T-helper 17 cell (primary cell): ENCODE measurements around the gene PSIP1. TPM values are rescaled to one million over a fixed set of nuclear protein-coding genes. Genes with fewer than 3 reads are reported as not detected.

Experiments used
- ATAC-seq: fragments of 150-1000 bp; cut with Tn5 transposase; 2 replicates; pipeline ENCODE4 v1.10.0; 2021; ENCODE audit warnings: mild to moderate bottlenecking, moderate library complexity
- DNase-seq, 3 donors: peaks; one replicate each; pipeline versions ENCODE4 v3.0.0 to v3.0.0-alpha.2; 2020 to 2021
- H3K9me3 ChIP-seq: one replicate; pipeline ENCODE4 v1.7.0; 2013; ENCODE audit warnings: low read length, mild to moderate bottlenecking; ENCODE audit not compliant: control insufficient read depth, poor library complexity, severe bottlenecking
- H3K27ac Mint-ChIP-seq: one replicate; pipeline ENCODE4 v1.8.0; 2022; ENCODE audit warnings: mild to moderate bottlenecking, moderate library complexity, mixed read lengths
- H3K27me3 Mint-ChIP-seq: one replicate; pipeline ENCODE4 v1.8.0; 2022; ENCODE audit warnings: mixed read lengths
- H3K36me3 Mint-ChIP-seq: one replicate; pipeline ENCODE4 v1.8.0; 2022; ENCODE audit warnings: low read depth, mixed read lengths
- H3K4me1 Mint-ChIP-seq: one replicate; pipeline ENCODE4 v1.8.0; 2022; ENCODE audit warnings: mild to moderate bottlenecking, mixed read lengths
- H3K4me3 Mint-ChIP-seq: one replicate; pipeline ENCODE4 v1.8.0; 2022; ENCODE audit warnings: mild to moderate bottlenecking, moderate library complexity, mixed read lengths
- total RNA-seq, 4 donors: library from RNA in 2 of 4; stranded (reverse) in 2 of 4; gene quantifications; one replicate each; pipeline ENCODE4 v1.2.3 and lab custom pipeline; 2022 to 2026

The PSIP1 gene
- total RNA-seq, 2 donors from 2014 or later, result 115 to 117 TPM

DNA sequence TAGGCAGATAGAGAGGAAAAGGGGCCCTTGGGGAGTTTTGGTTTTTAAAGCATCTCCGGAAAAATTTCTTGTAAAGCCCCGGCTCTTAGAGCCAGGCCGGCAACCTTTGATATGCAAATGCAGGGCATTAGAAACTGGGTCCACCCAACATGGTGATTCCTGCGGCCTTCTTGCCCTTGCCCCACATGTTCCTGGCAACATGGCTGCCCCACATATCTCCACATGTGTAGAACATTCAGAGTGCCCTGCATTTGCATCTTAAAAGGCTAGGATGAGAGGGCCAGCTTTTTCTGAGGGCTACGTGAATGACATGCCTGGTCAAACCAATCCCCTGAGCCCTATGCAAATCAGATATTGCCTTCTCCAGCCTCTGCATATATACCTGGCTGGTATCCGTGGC lies 93.1 kb downstream of the PSIP1 start:
- H3K4me1 Mint-ChIP-seq, result peaks cover 7% of the 10 kb centered on the region
- peaks cover 3% of the 10 kb centered on the region for H3K36me3 Mint-ChIP-seq
- no peak overlapping the region for H3K4me3 Mint-ChIP-seq
- no peak for ATAC-seq
- no peak for DNase-seq
- no peak overlapping the region for H3K27ac Mint-ChIP-seq
- peaks cover 7% of the 10 kb centered on the region for H3K27me3 Mint-ChIP-seq
- no peaks in the 10 kb centered on the region for H3K9me3 ChIP-seq

DNA sequence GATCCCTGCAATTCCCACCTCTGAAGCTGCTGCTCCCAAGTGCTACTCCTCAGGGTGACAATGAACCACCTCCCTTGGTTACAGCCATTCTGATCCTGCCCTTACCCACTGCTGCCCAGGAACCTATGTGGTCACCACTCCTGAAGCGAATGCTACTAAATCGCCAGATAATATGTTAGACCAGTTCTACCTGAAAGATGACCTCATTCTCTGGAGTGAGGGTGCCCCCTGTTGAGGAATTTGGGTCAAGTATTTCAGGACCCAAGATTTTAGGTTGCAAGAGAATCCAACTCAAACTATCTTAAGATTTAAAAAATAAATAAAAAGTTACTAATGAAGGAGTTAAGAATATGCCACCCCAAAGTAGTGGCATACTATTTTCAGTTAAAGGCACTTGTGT lies 93.9 kb downstream of the PSIP1 start:
- peaks cover 3% of the 10 kb centered on the region for H3K36me3 Mint-ChIP-seq
- H3K4me3 Mint-ChIP-seq, result no peak overlapping the region
- H3K9me3 ChIP-seq, result no peaks in the 10 kb centered on the region
- DNase-seq (peak in 1 of 3 donors; percentile 29), ATAC-seq (peak; percentile 40)
- peaks cover 1% of the 10 kb centered on the region for H3K4me1 Mint-ChIP-seq
- no peak overlapping the region for H3K27ac Mint-ChIP-seq
- peaks cover 7% of the 10 kb centered on the region for H3K27me3 Mint-ChIP-seq

Other genes with a start within 250 kb of the PSIP1 start
- gene TTC39B, start 203.8 kb downstream of the PSIP1 start, total RNA-seq, result 10 to 100 TPM; 28.7 to 35.6 TPM
- gene SNAPC3, start 88.1 kb downstream of the PSIP1 start, total RNA-seq, result 10 to 100 TPM in 1 of 2 donors, 1 to 10 TPM in 1; 9.1 to 12.0 TPM
- 1 to 10 TPM in 1 of 2 donors, under 1 TPM in 1; 0.52 to 1.5 TPM for gene CCDC171, start 42.1 kb upstream of the PSIP1 start, total RNA-seq